ENCODE measurements around the gene CASZ1. TPM values are rescaled to one million over a fixed set of nuclear protein-coding genes. Genes with fewer than 3 reads are reported as not detected.

Gene CASZ1
- total RNA-seq, 1 experiment from 2014 or later: 8.5 TPM

DNA sequence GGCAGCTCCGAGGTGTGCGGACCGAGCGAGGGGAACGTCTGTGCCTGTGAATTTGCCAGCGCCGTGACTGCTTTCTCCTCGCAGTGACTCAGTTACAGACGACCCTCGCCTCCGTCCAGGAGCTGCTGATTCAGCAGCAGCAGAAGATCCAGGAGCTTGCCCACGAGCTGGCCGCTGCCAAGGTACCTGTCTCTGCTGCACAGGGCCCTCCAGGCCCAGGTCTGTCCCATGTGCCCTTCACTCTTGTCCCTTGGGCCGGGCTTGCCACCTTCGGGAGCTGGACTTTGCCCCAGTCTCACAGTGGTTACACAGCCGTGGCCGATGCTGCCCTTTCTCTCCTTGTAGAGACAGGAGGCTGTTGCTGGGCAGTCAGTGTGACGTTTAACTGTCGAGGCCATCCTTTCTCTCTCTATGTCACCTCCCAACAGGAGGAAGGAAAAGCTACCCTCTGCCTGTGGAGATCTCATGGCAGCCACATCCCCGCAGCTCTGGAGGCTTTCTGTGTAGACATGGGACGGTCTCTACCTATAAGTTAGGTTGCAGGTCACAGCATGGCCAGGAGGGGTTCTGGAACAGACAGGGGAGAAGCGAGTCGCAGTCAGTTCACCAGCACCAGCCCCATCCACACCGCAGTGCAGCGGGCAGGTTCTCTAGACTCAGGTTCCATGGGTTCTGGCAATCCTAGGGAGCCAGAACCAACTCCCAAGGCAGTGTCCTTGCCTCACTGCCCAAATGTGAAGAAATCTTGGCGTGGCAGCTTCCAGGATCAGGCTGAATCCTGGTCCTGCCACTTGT lies 172.0 kb downstream of the CASZ1 start:
- no peak for DNase-seq (ENCODE audit: low read depth)

DNA sequence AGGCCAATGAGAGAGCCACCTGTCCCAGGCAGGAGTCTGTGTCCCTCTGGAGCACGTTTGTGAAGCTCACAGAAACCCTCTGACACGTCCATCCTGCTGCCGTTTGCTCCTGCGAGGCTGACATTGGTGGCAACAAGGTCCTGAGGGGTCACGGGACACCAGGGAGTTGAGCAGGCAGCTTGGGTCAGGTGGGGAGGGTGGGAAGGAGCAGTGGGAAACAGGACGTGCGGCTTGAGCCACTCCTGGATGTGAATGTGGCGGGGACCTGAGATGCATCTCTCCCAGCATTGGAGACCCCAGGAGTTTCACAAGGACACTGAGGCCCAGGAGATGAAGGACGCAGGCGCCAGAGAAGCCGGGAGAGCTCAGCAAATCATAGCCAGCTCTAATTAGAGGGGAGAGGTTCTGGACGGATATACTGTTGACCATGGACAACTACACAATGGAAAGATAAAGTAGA lies 172.7 kb downstream of the CASZ1 start:
- no peak for DNase-seq (ENCODE audit: low read depth)

GRCh38 chr1:10622910-10623685 lies 173.3 kb downstream of the CASZ1 start:
- DNase-seq (ENCODE audit: low read depth): no peak

GRCh38 chr1:10621906-10622305 lies 174.5 kb downstream of the CASZ1 start:
- no peak for DNase-seq (ENCODE audit: low read depth)

DNA sequence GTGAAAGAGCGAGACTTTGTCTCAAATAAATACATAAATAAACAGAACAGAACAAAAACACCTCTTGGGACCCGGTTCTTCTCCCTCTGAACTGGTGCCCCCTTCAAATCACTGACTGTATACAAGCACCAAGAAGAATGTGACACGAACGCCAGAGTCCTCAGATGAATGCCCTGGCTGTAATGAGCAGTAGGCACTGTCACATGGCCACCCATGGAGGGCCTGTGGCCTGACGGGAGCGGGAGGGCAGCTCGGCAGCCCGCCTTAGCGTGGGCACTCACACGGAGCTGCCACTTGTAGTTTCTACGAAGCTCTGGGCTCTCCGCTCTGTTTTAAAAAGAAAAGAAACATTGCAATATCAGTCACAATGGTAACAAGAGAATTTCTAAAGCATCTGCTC lies 175.7 kb downstream of the CASZ1 start:
- DNase-seq (ENCODE audit: low read depth): no peak

GRCh38 chr1:10617931-10618885 lies 178.2 kb downstream of the CASZ1 start:
- no peak for DNase-seq (ENCODE audit: low read depth)

DNA sequence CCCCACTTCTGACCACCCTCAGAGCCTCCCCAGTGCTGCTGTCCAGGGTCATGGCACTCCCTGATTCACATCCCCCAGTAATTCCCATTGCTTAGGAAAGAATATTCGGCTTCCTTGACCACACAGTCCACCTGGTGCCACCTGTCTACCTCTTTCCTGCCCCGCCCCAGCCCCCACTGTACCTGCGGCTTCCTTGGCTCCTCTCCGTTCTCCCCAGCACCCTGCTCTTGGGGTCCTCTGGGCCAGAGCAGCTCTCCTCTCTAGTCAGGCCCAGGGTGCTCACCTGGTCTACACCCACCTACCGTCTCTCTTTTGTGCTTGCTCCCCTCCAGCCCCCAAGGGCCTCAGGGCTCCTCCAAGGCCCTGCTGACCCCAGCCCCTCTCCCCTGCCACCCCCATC lies 179.1 kb downstream of the CASZ1 start:
- no peak for DNase-seq (ENCODE audit: low read depth)

GRCh38 chr1:10616696-10617095 lies 179.8 kb downstream of the CASZ1 start:
- no peak for DNase-seq (ENCODE audit: low read depth)

- DNase-seq (ENCODE audit: low read depth): no peak
Observed at GRCh38 chr1:10615932-10616671, 180.3 kb downstream of the CASZ1 start.

- DNase-seq (ENCODE audit: low read depth): no peak
Observed at GRCh38 chr1:10615332-10615731, 181.1 kb downstream of the CASZ1 start.

GRCh38 chr1:10614377-10615225 lies 181.8 kb downstream of the CASZ1 start:
- no peak for DNase-seq (ENCODE audit: low read depth)

DNA sequence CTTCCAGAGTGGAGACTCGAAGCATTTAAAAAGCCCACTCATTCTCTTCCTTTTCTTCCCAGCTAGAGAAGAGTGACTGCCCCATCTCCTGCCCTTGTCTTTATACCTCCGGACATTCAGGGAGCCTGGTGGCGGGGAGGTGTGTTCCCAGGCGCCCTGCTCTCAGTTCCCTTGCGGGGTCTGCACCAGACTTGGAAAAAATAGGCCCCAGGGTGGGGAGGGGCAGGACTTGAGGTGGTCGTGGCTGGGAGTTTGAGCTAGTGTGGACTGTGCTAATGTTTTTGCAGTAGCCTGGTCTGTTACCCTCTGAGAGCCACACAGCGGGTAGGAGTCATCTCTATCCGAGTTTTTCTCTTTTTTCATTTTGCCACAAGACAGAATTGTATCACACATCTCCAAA lies 182.6 kb downstream of the CASZ1 start:
- no peak for DNase-seq (ENCODE audit: low read depth)

DNA sequence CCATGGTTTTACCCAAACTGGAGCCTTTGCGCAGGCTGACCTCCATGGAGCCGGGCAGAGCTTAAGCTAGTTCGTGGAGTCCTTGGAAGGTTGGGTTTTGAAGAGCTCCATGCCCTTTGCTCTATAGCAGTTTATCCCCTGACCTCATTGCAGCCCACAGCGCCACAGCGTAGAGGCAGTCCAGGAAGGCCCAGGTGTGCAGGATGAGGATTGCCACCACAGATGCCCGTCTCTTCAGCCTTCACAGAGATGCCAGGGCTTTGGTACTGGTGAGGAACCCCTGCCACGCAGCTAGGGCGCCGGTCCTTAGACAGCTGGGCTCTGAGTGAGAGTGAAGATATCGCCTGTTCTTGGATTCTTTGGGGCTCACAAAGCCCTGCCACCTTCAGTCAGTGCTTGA lies 183.1 kb downstream of the CASZ1 start:
- DNase-seq (ENCODE audit: low read depth): no peak

DNA sequence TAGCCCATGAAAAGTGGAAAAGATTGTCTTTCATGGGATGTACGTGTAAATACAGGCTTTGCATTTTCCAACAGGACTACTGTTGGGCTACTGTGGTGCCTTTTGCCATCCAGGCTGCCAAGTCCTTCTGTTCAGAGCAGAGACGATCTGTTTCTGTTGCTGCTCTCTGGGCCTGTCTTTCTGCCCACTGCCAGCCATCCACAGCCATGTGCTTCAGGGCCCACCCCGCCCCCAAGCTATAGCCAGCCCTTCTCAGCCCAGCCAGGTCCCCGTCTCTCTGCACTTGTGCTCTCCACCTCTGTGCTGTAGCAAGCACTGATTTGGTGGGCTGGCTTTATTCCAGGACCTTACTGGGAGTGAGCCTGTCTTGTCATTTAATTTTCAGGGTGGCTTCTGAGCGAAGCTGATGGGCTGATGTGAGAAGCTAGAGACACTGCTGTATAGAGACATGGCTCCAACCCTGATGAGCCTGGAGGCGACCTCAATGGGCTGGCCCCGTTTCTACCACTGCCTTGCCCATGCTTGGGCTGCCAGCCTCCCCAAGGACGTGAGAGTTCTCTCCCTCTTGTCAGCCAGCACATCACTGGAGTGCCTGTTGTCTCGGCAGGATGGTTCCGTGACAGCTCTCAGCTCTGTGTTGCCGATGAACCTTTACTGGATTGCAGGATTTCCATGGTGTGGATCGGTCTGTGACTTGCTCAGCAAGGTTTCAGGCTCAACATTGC lies 183.8 kb downstream of the CASZ1 start:
- DNase-seq (ENCODE audit: low read depth): no peak

- no peak for DNase-seq (ENCODE audit: low read depth)
Observed at GRCh38 chr1:10610901-10611600, 185.4 kb downstream of the CASZ1 start.

DNA sequence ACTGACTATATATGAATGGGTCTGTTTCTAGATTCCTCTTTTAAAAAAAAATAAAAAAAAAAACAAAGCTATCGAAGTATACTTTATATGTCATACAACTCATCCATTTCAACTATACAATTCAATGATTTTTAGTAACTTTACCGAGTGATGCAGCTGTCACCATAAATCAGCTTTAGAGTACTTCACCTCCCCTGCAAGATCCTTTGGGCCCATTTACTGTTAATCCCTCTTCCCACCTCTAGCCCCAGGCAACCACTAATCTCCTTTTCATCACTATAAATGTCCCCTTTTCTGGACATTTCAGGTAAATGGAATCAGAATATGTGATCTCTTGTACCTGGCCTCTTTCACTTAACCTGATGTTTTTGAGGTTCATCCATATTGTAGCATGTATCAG lies 187.8 kb downstream of the CASZ1 start:
- no peak for DNase-seq (ENCODE audit: low read depth)

GRCh38 chr1:10607228-10607627 lies 189.2 kb downstream of the CASZ1 start:
- DNase-seq (ENCODE audit: low read depth): no peak

GRCh38 chr1:10606064-10606463 lies 190.4 kb downstream of the CASZ1 start:
- no peak for DNase-seq (ENCODE audit: low read depth)

DNA sequence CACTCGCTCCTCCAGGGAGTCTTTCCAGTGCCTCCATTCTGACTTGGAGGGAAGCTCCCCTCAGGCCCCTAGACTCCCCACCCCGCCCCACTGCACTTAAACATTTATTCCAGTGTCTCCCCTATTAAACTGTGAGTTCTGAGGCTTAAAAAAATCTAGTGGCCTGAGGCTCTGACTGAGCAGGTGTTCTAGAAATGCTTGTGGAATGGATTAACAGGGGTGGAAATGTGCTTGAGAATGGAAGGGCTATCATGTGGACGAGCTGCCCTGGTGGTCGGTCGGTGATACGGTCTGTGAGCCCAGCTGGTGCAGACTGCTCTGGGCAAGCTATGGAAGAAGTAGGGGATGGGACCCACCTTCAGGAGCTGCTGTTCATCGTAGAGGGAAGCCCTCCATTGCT lies 191.5 kb downstream of the CASZ1 start:
- DNase-seq (ENCODE audit: low read depth): no peak

Measured in Daoy (cell line).